ENCODE data around the gene DIS3L2. TPM values are rescaled to one million over a fixed set of nuclear protein-coding genes. Genes with fewer than 3 reads are reported as not detected.
A peak's percentile ranks its signal among the peaks of the same experiment; 100 is the strongest.

Gene DIS3L2
- total RNA-seq, 2 experiments from 2014 or later, result 20.2 to 20.6 TPM

DNA sequence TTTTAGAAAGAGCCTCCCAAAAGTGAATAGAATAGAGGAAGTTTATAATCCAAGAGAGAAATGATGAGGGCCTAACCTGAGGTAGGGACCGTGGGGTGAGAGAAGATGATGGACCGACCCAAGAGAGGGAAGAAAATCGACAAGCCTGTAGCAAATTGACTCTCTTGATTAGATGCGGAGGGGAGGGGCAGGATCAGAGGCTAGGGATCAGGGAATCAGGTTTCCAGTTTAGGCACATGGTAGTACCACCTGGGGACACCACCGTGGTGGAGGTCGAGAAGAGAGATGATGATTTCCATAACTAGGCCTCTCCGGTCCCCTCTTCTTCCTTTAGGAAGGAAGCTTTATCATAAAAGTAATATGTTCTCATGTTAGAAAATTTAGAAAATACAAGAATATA, 308.4 kb downstream of the DIS3L2 start:
- Histone ChIP-seq H3K4me2 (ENCODE audit: low read length) (no peak overlapping the region), H3K27ac (ENCODE audit: low read depth, low read length, poor library complexity, severe bottlenecking) (no peak overlapping the region), H3K9me3 (ENCODE audit: low read length) (no peaks in the 10 kb centered on the region), H4K20me1 (ENCODE audit: insufficient read depth, low read length) (no peaks in the 10 kb centered on the region), H3K9me2 (ENCODE audit: insufficient read depth, low read length) (no peaks in the 10 kb centered on the region), H3K36me3 (ENCODE audit: insufficient read depth, low read length) (no peaks in the 10 kb centered on the region), H3K4me3 (ENCODE audit: low read depth, low read length, poor library complexity, severe bottlenecking) (no peak overlapping the region), H3K79me2 (ENCODE audit: insufficient read depth, low read depth, low read length) (no peaks in the 10 kb centered on the region), H2AFZ (ENCODE audit: low read length) (no peak overlapping the region), H3K4me1 (ENCODE audit: insufficient read depth, low read length, poor library complexity, severe bottlenecking) (no peaks in the 10 kb centered on the region)
- BruUV-seq (replicated peaks), result no TSS peak
- CTCF ChIA-PET (ENCODE audit: unreplicated experiment), result no interaction called here
- intact Hi-C loops (cut with micrococcal nuclease; ENCODE audit: unreplicated experiment), result no loop called here
- POLR2A ChIA-PET, result interaction anchor here (1.3 kb wide), 1 partner anchor 23 kb away, joined by 3 read pairs; no protein-coding TSS in a partner anchor
- DNase-seq (ENCODE audit: low spot score), result no peak
- TF ChIP-seq EZH2phosphoT487 (IDR thresholded peaks at IDR 0.05; ENCODE audit: borderline replicate concordance, low read depth, low read length), result no peak
- TF ChIP-seq, protein P1, sequence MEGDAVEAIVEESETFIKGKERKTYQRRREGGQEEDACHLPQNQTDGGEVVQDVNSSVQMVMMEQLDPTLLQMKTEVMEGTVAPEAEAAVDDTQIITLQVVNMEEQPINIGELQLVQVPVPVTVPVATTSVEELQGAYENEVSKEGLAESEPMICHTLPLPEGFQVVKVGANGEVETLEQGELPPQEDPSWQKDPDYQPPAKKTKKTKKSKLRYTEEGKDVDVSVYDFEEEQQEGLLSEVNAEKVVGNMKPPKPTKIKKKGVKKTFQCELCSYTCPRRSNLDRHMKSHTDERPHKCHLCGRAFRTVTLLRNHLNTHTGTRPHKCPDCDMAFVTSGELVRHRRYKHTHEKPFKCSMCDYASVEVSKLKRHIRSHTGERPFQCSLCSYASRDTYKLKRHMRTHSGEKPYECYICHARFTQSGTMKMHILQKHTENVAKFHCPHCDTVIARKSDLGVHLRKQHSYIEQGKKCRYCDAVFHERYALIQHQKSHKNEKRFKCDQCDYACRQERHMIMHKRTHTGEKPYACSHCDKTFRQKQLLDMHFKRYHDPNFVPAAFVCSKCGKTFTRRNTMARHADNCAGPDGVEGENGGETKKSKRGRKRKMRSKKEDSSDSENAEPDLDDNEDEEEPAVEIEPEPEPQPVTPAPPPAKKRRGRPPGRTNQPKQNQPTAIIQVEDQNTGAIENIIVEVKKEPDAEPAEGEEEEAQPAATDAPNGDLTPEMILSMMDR (conservative IDR thresholded peaks at IDR 0.05; ENCODE audit: low read length), result no peak

GRCh38 chr2:232273903-232274643, 312.6 kb downstream of the DIS3L2 start:
- Histone ChIP-seq H4K20me1 (ENCODE audit: insufficient read depth, low read length) (no peaks in the 10 kb centered on the region), H3K9me3 (ENCODE audit: low read length) (no peaks in the 10 kb centered on the region), H3K4me1 (ENCODE audit: insufficient read depth, low read length, poor library complexity, severe bottlenecking) (peaks cover 5% of the 10 kb centered on the region), H3K4me2 (ENCODE audit: low read length) (no peak overlapping the region), H3K79me2 (ENCODE audit: insufficient read depth, low read depth, low read length) (no peaks in the 10 kb centered on the region), H3K9me2 (ENCODE audit: insufficient read depth, low read length) (no peaks in the 10 kb centered on the region), H3K4me3 (ENCODE audit: low read depth, low read length, poor library complexity, severe bottlenecking) (no peak overlapping the region), H2AFZ (ENCODE audit: low read length) (no peak overlapping the region), H3K27ac (ENCODE audit: low read depth, low read length, poor library complexity, severe bottlenecking) (no peak overlapping the region), H3K36me3 (ENCODE audit: insufficient read depth, low read length) (no peaks in the 10 kb centered on the region)
- DNase-seq (ENCODE audit: low spot score), result no peak
- TF ChIP-seq, protein P1 (conservative IDR thresholded peaks at IDR 0.05; ENCODE audit: low read length), result no peak
- TF ChIP-seq EZH2phosphoT487 (IDR thresholded peaks at IDR 0.05; ENCODE audit: borderline replicate concordance, low read depth, low read length), result no peak
- POLR2A ChIA-PET, result no interaction called here
- CTCF ChIA-PET (ENCODE audit: unreplicated experiment), result no interaction called here
- intact Hi-C loops (cut with micrococcal nuclease; ENCODE audit: unreplicated experiment), result no loop called here
- BruUV-seq (replicated peaks), result no TSS peak

- ChIA-PET CTCF (ENCODE audit: unreplicated experiment) (no interaction called here), POLR2A (interaction anchor here (0.5 to 0.7 kb wide), 2 partner anchors 26 to 29 kb away, joined by 3 read pairs; no protein-coding TSS in a partner anchor)
- H3K79me2 ChIP-seq (ENCODE audit: insufficient read depth, low read depth, low read length), result no peaks in the 10 kb centered on the region
- H3K4me1 ChIP-seq (ENCODE audit: insufficient read depth, low read length, poor library complexity, severe bottlenecking), result peaks cover 5% of the 10 kb centered on the region
- peak; percentile 18 for DNase-seq (ENCODE audit: low spot score)
- no peaks in the 10 kb centered on the region for H3K9me2 ChIP-seq (ENCODE audit: insufficient read depth, low read length)
- H3K9me3 ChIP-seq (ENCODE audit: low read length), result no peaks in the 10 kb centered on the region
- TF ChIP-seq, protein P1 (conservative IDR thresholded peaks at IDR 0.05; ENCODE audit: low read length), result no peak
- TF ChIP-seq EZH2phosphoT487 (IDR thresholded peaks at IDR 0.05; ENCODE audit: borderline replicate concordance, low read depth, low read length), result no peak
- no peaks in the 10 kb centered on the region for H3K36me3 ChIP-seq (ENCODE audit: insufficient read depth, low read length)
- no TSS peak for BruUV-seq (replicated peaks)
- no peak overlapping the region for H3K4me3 ChIP-seq (ENCODE audit: low read depth, low read length, poor library complexity, severe bottlenecking)
- intact Hi-C loops (cut with micrococcal nuclease; ENCODE audit: unreplicated experiment), result no loop called here
- H3K4me2 ChIP-seq (ENCODE audit: low read length), result no peak overlapping the region
- no peaks in the 10 kb centered on the region for H4K20me1 ChIP-seq (ENCODE audit: insufficient read depth, low read length)
- H2AFZ ChIP-seq (ENCODE audit: low read length), result no peak overlapping the region
- no peak overlapping the region for H3K27ac ChIP-seq (ENCODE audit: low read depth, low read length, poor library complexity, severe bottlenecking)
Observed at GRCh38 chr2:232275670-232276069, 314.2 kb downstream of the DIS3L2 start.

All from OCI-LY7 (cell line).